Renal cortex interstitium (tissue), 15 donors: ENCODE results near the gene CYSTM1. TPM values are rescaled to one million over a fixed set of nuclear protein-coding genes. Genes with fewer than 3 reads are reported as not detected.

Source experiments
- DNase-seq, 11 donors: peaks; one replicate each; pipeline ENCODE4 v3.0.0-alpha.2; 2013; ENCODE audit warnings: low read depth in 9 of 11, low spot score in 4 of 11; ENCODE audit errors: extremely low read depth in 1 of 11
- long read RNA-seq, 16 experiments: transcript quantifications; one replicate each; lab custom pipeline, GENCODE V29; 2026
- polyA plus RNA-seq, 3 donors: library from polyadenylated mRNA; unstranded; fragments of 120-200 nt; gene quantifications; one replicate each; pipeline ENCODE4 v1.2.1, GENCODE V29; 2013; ENCODE audit not compliant: insufficient read length in 3 of 3

The CYSTM1 gene, protein sequence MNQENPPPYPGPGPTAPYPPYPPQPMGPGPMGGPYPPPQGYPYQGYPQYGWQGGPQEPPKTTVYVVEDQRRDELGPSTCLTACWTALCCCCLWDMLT
- 10 to 100 TPM; 51.3 to 89.7 (median 63.8) TPM for polyA plus RNA-seq
- long read RNA-seq, donor 1, transcript CYSTM1-201 (3 exons, 1,336 nt): major isoform, 56 of 77 reads
- long read RNA-seq, donor 1, partial matches to known transcripts: 20 of 77 reads
- long read RNA-seq, donor 1, other reads (novel, unspliced or antisense): 0 of 77 reads
- long read RNA-seq, donor 2, transcript CYSTM1-201 (3 exons, 1,336 nt): major isoform, 55 of 55 reads
- long read RNA-seq, donor 2, partial matches to known transcripts: 0 of 55 reads
- long read RNA-seq, donor 2, other reads (novel, unspliced or antisense): 0 of 55 reads
- long read RNA-seq, donor 3, transcript CYSTM1-201 (3 exons, 1,336 nt): major isoform, 78 of 97 reads
- long read RNA-seq, donor 3, partial matches to known transcripts: 18 of 97 reads
- long read RNA-seq, donor 3, other reads (novel, unspliced or antisense): 0 of 97 reads
- long read RNA-seq, donor 4, transcript CYSTM1-201 (3 exons, 1,336 nt): major isoform, 58 of 64 reads
- long read RNA-seq, donor 4, partial matches to known transcripts: 6 of 64 reads
- long read RNA-seq, donor 4, other reads (novel, unspliced or antisense): 0 of 64 reads
- long read RNA-seq, donor 5: 0 reads
- long read RNA-seq, donor 6, transcript CYSTM1-201 (3 exons, 1,336 nt): major isoform, 52 of 88 reads
- long read RNA-seq, donor 6, partial matches to known transcripts: 34 of 88 reads
- long read RNA-seq, donor 6, other reads (novel, unspliced or antisense): 0 of 88 reads
- long read RNA-seq, donor 7, transcript CYSTM1-201 (3 exons, 1,336 nt): major isoform, 46 of 53 reads
- long read RNA-seq, donor 7, partial matches to known transcripts: 6 of 53 reads
- long read RNA-seq, donor 7, other reads (novel, unspliced or antisense): 0 of 53 reads
- long read RNA-seq, donor 8: 0 reads
- long read RNA-seq, donor 9, transcript CYSTM1-201 (3 exons, 1,336 nt): major isoform, 70 of 104 reads
- long read RNA-seq, donor 9, partial matches to known transcripts: 34 of 104 reads
- long read RNA-seq, donor 9, other reads (novel, unspliced or antisense): 0 of 104 reads
- long read RNA-seq, donor 10, transcript CYSTM1-201 (3 exons, 1,336 nt): major isoform, 69 of 102 reads
- long read RNA-seq, donor 10, partial matches to known transcripts: 33 of 102 reads
- long read RNA-seq, donor 10, other reads (novel, unspliced or antisense): 0 of 102 reads
- long read RNA-seq, donor 11, transcript CYSTM1-201 (3 exons, 1,336 nt): major isoform, 43 of 51 reads
- long read RNA-seq, donor 11, partial matches to known transcripts: 8 of 51 reads
- long read RNA-seq, donor 11, other reads (novel, unspliced or antisense): 0 of 51 reads
- long read RNA-seq, donor 12, transcript CYSTM1-201 (3 exons, 1,336 nt): major isoform, 29 of 46 reads
- long read RNA-seq, donor 12, partial matches to known transcripts: 17 of 46 reads
- long read RNA-seq, donor 12, other reads (novel, unspliced or antisense): 0 of 46 reads
- long read RNA-seq, donor 13: 0 reads
- long read RNA-seq, donor 14, transcript CYSTM1-201 (3 exons, 1,336 nt): major isoform, 57 of 178 reads
- long read RNA-seq, donor 14, partial matches to known transcripts: 97 of 178 reads
- long read RNA-seq, donor 14, other reads (novel, unspliced or antisense): 24 of 178 reads
- long read RNA-seq, donor 15, transcript CYSTM1-201 (3 exons, 1,336 nt): major isoform, 31 of 82 reads
- long read RNA-seq, donor 15, partial matches to known transcripts: 16 of 82 reads
- long read RNA-seq, donor 15, other reads (novel, unspliced or antisense): 35 of 82 reads
- long read RNA-seq, donor 16, transcript CYSTM1-201 (3 exons, 1,336 nt): major isoform, 122 of 132 reads
- long read RNA-seq, donor 16, partial matches to known transcripts: 9 of 132 reads
- long read RNA-seq, donor 16, other reads (novel, unspliced or antisense): 0 of 132 reads

- DNase-seq: peak; percentile 91 to 97 (median 95)
These were observed at the start of gene CYSTM1 for GRCh38 chr5:140174465-140175366. Gene CYSTM1 (plus strand): TSS chr5:140175188. CDS start chr5:140194466, 19,278 bp downstream.

DNA sequence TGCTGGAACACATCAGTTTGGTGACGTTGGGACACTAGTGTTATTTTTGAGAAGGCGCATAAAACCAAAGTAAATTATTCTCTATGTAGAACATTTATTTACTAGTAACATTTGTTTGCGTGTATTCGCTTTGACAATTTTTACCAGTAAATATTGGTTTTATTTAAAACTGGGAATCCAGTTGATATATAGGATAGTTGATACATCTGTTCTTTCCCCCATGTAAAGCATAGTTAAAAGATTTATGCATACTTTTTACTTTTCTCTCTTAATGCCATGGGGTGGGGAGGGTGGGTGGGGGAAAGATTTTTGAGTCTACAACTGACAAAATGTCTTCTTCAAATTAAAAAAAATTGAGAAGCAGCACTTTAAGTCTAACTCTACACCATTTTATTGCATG is 49.4 kb upstream of the CYSTM1 start, which contains the start of gene IGIP:
Gene IGIP, plus strand, starts transcription at position 301 of the 400 bp plus-strand sequence. CDS start 2,540 bp downstream, outside the sequence.
- DNase-seq: no peak

GRCh38 chr5:140126315-140127012 is 48.5 kb upstream of the CYSTM1 start:
- no peak for DNase-seq

- DNase-seq: no peak
These were observed 46.6 kb upstream of the CYSTM1 start for GRCh38 chr5:140128376-140128775.

- DNase-seq: no peak
These were observed 43.8 kb upstream of the CYSTM1 start for GRCh38 chr5:140130949-140131733.

- DNase-seq: no peak
These were observed 43.0 kb upstream of the CYSTM1 start for GRCh38 chr5:140131967-140132409.

GRCh38 chr5:140133514-140134167 is 41.3 kb upstream of the CYSTM1 start:
- DNase-seq: no peak

DNA sequence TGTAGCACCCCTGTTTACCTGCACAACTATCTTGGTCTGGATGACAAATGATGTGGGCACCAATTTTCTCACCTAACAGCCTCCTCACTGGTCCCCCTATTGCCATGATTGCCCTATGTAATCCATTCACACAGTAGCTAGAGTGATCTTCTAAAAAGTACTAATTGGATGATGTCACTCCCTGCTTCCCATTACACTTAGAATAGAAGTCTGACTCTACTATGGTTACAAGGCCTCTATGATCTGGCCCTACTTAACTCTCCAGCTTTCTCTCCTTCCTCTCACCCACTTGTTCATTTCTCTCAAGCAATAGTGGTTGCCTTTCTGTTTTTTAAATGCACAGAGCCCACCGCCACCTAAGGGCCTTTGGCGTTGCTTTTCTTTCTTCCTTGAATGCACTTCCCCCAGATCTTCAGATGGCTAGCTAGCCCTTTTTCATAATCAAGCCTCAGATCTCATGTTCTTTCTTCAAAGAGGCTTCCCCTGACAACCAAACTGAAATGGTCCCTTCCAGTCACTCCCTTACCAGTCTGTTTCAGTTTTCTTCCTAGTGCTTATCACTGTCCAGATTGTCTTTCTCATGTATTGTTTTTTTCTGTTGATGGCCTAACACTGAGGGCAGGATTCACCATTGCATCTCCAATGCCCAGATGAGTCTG is 40.6 kb upstream of the CYSTM1 start:
- no peak for DNase-seq

- no peak for DNase-seq
These were observed 39.9 kb upstream of the CYSTM1 start for GRCh38 chr5:140135127-140135526.

DNA sequence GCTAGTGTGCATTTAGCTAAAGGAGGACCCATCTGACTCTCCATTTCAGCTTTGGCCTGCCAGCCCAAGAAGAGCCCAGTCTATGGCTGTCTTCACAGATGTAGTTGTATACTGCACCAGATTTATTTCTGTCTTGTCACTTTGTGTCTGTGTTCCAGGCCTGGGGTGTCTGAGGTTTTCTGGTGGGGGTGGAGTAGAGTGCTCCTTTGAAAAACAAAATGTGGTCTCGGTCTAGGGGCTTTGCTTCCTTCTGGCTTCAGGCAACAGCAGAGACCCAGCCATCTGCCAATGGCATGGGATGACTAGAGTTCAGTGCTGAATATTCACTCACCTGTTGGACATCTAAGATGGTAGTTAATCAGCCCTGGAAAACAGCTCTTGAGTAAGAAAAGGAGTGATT is 38.4 kb upstream of the CYSTM1 start:
- no peak for DNase-seq

- no peak for DNase-seq
These were observed 34.6 kb upstream of the CYSTM1 start for GRCh38 chr5:140140435-140140834.

DNA sequence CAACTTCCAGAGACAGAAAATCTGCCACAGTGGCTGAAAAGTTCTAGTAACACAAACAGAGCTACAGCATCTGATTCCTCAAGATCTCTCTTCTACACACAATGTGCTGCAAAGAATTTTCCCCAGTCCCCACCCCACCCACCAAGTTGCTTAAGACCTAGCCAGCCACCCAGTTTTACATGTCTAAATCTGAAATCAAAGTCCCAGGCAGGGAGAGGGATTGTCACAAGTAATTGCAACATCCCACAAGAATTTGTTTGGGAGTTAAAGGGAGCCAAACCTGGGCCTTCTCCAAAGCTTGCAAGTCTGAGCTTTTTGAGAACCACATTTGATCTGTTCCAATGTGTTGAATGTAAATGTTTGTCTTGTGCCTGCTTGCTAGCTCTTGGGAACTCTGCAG is 33.7 kb upstream of the CYSTM1 start:
- DNase-seq: no peak

GRCh38 chr5:140142246-140142645 is 32.7 kb upstream of the CYSTM1 start:
- DNase-seq: no peak

- DNase-seq: no peak
These were observed 32.1 kb upstream of the CYSTM1 start for GRCh38 chr5:140142856-140143255.
